ENCODE results near the gene ADGRF1. TPM values are rescaled to one million over a fixed set of nuclear protein-coding genes. Genes with fewer than 3 reads are reported as not detected.
"Not testable (repeated sequence)": the region's sequence is repeated elsewhere in the genome, so short reads cannot be mapped to it uniquely, and the experiment has no call there.

ADGRF1 gene
- total RNA-seq, 1 donor from 2014 or later = not detected

DNA sequence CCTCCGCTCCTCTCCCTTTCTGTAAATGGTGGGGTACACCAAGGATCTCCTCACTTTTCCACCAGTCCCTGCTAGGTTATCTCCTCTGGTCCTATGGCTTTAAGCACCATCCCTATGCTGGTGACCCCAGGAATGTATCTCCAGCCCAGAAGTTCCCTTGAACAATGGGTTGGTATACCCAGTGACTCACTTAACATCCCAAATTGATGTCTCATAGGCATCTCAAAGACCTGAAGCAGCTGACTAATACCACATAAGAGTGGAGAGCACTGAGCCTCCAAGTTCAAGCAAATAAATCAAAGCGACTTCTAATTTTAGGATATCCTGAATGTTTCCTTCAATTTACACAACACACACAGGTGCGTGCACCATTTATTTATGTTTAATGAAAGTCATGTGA is 48.3 kb downstream of the ADGRF1 start:
- DNase-seq (ENCODE audit: low spot score) = no peak
- Mint-ChIP-seq H3K27me3 (ENCODE audit: low read depth) (peaks cover 24% of the 10 kb centered on the region), H3K4me3 (ENCODE audit: unreplicated experiment) (no peak overlapping the region), H3K9me3 (ENCODE audit: low read depth) (no peaks in the 10 kb centered on the region), H3K4me1 (ENCODE audit: low read depth) (peaks cover 6% of the 10 kb centered on the region), H3K27ac (ENCODE audit: unreplicated experiment) (no peak overlapping the region), H3K36me3 (ENCODE audit: low read depth) (no peaks in the 10 kb centered on the region)
- TF ChIP-seq, protein P1, sequence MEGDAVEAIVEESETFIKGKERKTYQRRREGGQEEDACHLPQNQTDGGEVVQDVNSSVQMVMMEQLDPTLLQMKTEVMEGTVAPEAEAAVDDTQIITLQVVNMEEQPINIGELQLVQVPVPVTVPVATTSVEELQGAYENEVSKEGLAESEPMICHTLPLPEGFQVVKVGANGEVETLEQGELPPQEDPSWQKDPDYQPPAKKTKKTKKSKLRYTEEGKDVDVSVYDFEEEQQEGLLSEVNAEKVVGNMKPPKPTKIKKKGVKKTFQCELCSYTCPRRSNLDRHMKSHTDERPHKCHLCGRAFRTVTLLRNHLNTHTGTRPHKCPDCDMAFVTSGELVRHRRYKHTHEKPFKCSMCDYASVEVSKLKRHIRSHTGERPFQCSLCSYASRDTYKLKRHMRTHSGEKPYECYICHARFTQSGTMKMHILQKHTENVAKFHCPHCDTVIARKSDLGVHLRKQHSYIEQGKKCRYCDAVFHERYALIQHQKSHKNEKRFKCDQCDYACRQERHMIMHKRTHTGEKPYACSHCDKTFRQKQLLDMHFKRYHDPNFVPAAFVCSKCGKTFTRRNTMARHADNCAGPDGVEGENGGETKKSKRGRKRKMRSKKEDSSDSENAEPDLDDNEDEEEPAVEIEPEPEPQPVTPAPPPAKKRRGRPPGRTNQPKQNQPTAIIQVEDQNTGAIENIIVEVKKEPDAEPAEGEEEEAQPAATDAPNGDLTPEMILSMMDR (IDR thresholded peaks at IDR 0.05) = no peak

DNA sequence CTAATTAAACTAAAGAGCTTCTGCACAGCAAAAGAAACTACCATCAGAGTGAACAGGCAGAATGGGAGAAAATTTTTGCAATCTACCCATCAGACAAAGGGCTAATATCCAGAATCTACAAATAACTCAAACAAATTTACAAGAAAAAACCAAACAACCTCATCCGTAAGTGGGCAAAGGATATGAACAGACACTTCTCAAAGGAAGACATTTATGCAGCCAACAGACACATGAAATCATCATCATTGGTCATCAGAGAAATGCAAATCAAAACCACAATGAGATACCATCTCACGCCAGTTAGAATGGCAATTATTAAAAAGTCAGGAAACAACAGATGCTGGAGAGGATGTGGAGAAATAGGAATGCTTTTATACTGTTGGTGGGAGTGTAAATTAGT is 49.7 kb downstream of the ADGRF1 start:
- not testable (repeated sequence) for H3K9me3 Mint-ChIP-seq (ENCODE audit: low read depth); H3K4me1 Mint-ChIP-seq (ENCODE audit: low read depth); H3K36me3 Mint-ChIP-seq (ENCODE audit: low read depth); H3K27ac Mint-ChIP-seq (ENCODE audit: unreplicated experiment); DNase-seq (ENCODE audit: low spot score); H3K4me3 Mint-ChIP-seq (ENCODE audit: unreplicated experiment)
- H3K27me3 Mint-ChIP-seq (ENCODE audit: low read depth) = peaks cover 21% of the 10 kb centered on the region

DNA sequence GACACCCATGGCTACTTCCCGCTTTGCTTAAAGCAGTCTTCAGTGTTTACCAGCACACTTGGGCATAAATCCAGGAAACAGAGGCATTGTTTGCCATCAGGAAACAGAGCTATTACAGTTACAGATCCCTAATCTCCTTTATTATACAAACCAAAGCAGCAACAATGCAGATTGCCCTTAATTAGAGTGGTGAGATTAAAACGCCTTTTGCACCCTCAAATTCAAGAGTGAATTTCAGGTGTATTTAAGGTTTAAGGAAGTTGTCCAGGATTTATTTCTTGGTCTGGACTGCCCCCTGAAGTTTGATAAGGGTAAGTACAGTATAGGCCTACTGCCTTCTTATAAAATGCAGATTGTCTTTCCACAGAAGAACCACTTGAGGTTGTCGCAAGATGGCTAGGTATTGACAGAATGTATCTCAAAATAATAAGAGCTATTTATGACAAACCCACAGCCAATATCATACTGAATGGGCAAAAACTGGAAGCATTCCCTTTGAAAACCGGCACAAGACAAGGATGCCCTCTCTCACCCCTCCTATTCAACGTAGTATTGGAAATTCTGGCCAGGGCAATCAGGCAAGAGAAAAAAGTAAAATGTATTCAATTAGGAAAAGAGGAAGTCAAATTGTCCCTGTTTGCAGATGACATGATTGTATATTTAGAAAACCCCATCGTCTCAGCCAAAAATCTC is 51.2 kb downstream of the ADGRF1 start:
- TF ChIP-seq, protein P1 (IDR thresholded peaks at IDR 0.05) = peak; percentile 87
- DNase-seq (ENCODE audit: low spot score); H3K9me3 Mint-ChIP-seq (ENCODE audit: low read depth); H3K27ac Mint-ChIP-seq (ENCODE audit: unreplicated experiment); H3K4me1 Mint-ChIP-seq (ENCODE audit: low read depth); H3K4me3 Mint-ChIP-seq (ENCODE audit: unreplicated experiment); H3K36me3 Mint-ChIP-seq (ENCODE audit: low read depth): not testable (repeated sequence)
- H3K27me3 Mint-ChIP-seq (ENCODE audit: low read depth) = peaks cover 15% of the 10 kb centered on the region

DNA sequence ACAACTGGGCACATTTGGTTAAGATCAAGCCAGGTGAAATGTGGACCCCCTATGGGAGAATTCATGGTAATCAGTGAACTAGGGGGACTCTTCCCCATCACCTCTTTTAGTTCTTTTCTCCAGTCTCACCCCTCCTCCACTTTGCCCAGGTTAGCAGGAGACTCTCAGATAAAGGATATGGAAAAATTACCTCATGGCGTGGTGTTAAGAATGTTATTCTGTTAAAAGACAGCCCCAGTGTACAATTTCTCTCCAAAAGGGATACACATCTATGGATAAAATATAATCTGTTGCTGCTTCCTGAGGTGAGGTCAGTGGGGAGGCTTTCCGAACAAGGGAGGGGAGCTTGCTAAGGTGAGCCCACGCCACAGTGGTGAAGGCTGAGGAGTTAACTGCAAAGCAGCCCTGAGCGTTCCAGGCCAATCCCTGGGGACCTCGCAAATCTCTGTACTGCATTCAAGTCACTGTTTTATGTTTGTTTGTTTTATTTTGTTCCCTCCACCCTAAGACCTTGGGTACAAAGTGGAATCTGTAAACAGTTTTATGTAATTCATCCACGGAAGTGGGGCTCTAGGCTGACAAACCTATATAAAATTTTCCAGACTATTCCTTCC is 52.0 kb downstream of the ADGRF1 start:
- Mint-ChIP-seq H3K36me3 (ENCODE audit: low read depth) (no peaks in the 10 kb centered on the region), H3K4me1 (ENCODE audit: low read depth) (peaks cover 8% of the 10 kb centered on the region), H3K27ac (ENCODE audit: unreplicated experiment) (no peak overlapping the region), H3K9me3 (ENCODE audit: low read depth) (no peaks in the 10 kb centered on the region), H3K4me3 (ENCODE audit: unreplicated experiment) (no peak overlapping the region), H3K27me3 (ENCODE audit: low read depth) (peaks cover 8% of the 10 kb centered on the region)
- DNase-seq (ENCODE audit: low spot score) = no peak
- TF ChIP-seq, protein P1 (IDR thresholded peaks at IDR 0.05) = no peak

DNA sequence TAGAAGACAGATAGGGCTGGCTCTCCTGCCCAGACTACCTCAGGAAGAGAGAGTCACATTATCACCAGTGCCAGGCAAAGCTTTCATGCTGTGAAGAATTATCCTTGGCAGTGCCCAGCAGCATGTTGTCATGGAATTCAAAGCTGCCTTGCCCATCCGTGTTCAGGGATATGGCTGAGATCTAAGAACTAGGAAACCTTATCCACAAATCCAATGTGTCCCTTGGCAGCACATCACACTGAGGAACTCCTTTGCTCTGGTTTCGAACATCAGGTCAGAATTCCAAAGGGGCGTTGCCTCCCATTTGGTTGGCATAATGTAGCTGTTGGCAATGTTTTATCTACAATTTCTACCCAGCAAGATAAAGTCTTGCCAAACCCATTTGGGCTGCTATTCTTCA is 52.7 kb downstream of the ADGRF1 start:
- TF ChIP-seq, protein P1 (IDR thresholded peaks at IDR 0.05) = no peak
- Mint-ChIP-seq H3K27ac (ENCODE audit: unreplicated experiment) (no peak overlapping the region), H3K4me3 (ENCODE audit: unreplicated experiment) (no peak overlapping the region), H3K4me1 (ENCODE audit: low read depth) (peaks cover 8% of the 10 kb centered on the region), H3K27me3 (ENCODE audit: low read depth) (peaks cover 5% of the 10 kb centered on the region), H3K9me3 (ENCODE audit: low read depth) (no peaks in the 10 kb centered on the region), H3K36me3 (ENCODE audit: low read depth) (no peaks in the 10 kb centered on the region)
- DNase-seq (ENCODE audit: low spot score) = no peak

DNA sequence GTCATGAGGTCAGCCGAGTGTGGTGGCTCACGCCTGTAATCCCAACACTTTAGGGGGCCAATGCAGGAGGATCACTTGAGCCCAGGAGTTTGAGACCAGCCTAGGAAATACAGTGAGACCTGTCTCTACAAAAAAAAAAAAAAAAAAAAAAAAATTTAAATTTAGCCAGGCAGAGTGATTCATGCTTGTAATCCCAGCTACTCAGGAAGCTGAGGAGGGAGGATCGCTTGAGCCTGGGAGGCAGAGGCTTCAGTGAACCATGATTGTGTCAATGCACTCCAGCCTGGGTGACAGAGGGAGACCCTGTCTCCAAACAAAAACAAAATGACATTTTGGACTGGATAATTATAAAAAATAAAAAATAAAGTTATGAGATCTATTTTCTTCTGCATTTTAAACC is 56.2 kb downstream of the ADGRF1 start:
- TF ChIP-seq, protein P1 (IDR thresholded peaks at IDR 0.05) = no peak
- no peak for DNase-seq (ENCODE audit: low spot score)
- no peak overlapping the region for H3K27ac Mint-ChIP-seq (ENCODE audit: unreplicated experiment)

More for the DNA sequence above, 56.2 kb downstream of the ADGRF1 start:
- Mint-ChIP-seq H3K4me1 (ENCODE audit: low read depth) (peaks cover 8% of the 10 kb centered on the region), H3K36me3 (ENCODE audit: low read depth) (no peaks in the 10 kb centered on the region), H3K9me3 (ENCODE audit: low read depth) (no peaks in the 10 kb centered on the region), H3K4me3 (ENCODE audit: unreplicated experiment) (no peak overlapping the region), H3K27me3 (ENCODE audit: low read depth) (no peaks in the 10 kb centered on the region)
